Subcutaneous abdominal adipose tissue (tissue), 5 donors: ENCODE data around the gene CTXND2.
"Not testable (repeated sequence)": the region's sequence is repeated elsewhere in the genome, so short reads cannot be mapped to it uniquely, and the experiment has no call there.

Source experiments
- H3K27ac ChIP-seq: one replicate; pipeline ENCODE4 v1.7.0; 2013; ENCODE audit warnings: low read depth, mild to moderate bottlenecking, inconsistent platforms, low read length, moderate library complexity
- H3K27me3 ChIP-seq, 5 donors: one replicate each; pipeline ENCODE4 v1.7.0; 2013; ENCODE audit warnings: low read length in 5 of 5, inconsistent platforms in 1 of 5; ENCODE audit not compliant: control insufficient read depth in 5 of 5, insufficient read depth in 4 of 5
- H3K36me3 ChIP-seq, 5 donors: one replicate each; pipeline ENCODE4 v1.7.0; 2013; ENCODE audit warnings: low read length in 5 of 5; ENCODE audit not compliant: control insufficient read depth in 5 of 5, insufficient read depth in 5 of 5
- H3K4me1 ChIP-seq, 5 donors: one replicate each; pipeline ENCODE4 v1.7.0; 2013; ENCODE audit warnings: low read length in 5 of 5, mild to moderate bottlenecking in 3 of 5, moderate library complexity in 1 of 5; ENCODE audit not compliant: control insufficient read depth in 5 of 5, insufficient read depth in 5 of 5
- H3K4me3 ChIP-seq, 5 donors: one replicate each; pipeline ENCODE4 v1.7.0; 2013; ENCODE audit warnings: low read length in 5 of 5, low read depth in 1 of 5
- H3K9ac ChIP-seq, 5 donors: one replicate each; pipeline ENCODE4 v1.7.0; 2013; ENCODE audit warnings: low read length in 5 of 5, mild to moderate bottlenecking in 4 of 5, moderate library complexity in 3 of 5
- H3K9me3 ChIP-seq, 5 donors: one replicate each; pipeline ENCODE4 v1.7.0; 2013; ENCODE audit warnings: low read length in 5 of 5; ENCODE audit not compliant: control insufficient read depth in 5 of 5
- donor health status: healthy.
- donor health status: healthy.
- donor health status: healthy.
- donor health status: healthy.
- donor health status: healthy.

CTXND2 gene

DNA sequence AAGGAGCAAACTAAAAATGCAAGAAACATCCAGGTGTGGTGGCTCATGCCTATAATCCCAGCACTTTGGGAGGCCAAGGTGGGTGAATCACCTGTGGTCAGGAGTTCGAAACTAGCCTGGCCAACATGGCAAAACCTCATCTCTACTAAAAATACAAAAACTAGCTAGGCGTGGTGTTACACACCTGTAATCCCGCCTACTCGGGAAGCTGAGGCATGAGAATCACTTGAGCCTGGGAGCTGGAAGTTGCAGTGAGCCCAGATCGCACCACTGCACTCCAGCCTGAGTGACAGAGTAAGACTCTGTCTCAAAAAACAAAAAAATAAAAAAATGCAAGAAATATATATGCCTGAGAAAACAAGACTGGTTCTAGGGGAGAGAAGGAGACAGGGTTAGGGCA lies 3.8 kb upstream of the CTXND2 start:
- not testable (repeated sequence) for H3K9ac ChIP-seq, H3K9me3 ChIP-seq, H3K36me3 ChIP-seq, H3K4me3 ChIP-seq, H3K27me3 ChIP-seq, H3K27ac ChIP-seq
- H3K4me1 ChIP-seq: peaks cover 0 to 14% (median 4%) of the 10 kb centered on the region in 5 donors

DNA sequence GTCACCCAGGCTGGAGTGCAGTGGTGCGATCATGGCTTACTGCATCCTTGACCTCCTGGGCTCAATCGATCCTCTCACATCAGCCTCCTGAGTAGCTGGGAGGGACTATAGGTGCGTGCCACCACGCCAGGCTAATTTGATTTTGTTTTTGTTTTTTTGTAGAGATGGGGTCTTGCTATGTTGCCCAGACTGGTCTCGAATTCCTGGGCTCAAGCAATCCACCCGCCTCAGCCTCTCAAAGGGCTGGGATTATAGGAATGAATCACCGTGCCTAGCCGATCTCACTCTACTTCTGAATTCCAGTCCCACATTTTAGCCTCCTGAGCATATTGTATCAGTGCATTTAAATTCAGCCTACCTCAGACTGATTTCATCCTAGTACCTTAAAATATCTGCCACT lies 1.8 kb downstream of the CTXND2 start:
- Histone ChIP-seq H3K27me3 (no peaks in the 10 kb centered on the region), H3K9ac (no peak overlapping the region), H3K36me3 (no peaks in the 10 kb centered on the region), H3K4me1 (no peaks in the 10 kb centered on the region), H3K27ac (no peak overlapping the region), H3K9me3 (no peaks in the 10 kb centered on the region), H3K4me3 (no peak overlapping the region)

DNA sequence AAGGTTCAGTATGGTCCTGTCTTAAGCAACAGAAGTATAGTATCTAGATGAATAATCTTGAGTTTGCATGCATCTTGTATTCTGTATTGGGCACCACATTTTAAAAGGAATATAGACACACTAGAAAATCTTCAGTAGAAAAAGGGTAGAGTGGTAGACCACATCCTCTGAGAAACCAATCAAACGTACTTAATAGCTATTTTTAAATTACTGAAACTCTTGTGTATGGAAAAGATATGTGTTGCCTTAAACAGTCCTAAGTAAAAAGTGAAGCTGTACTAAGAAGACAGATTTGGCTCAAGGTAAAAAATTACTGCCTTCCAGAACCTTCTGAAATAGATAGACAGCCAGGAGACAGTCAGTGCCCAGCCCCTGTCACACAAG lies 3.1 kb downstream of the CTXND2 start:
- no peaks in the 10 kb centered on the region for H3K9me3 ChIP-seq
- H3K27me3 ChIP-seq: no peaks in the 10 kb centered on the region
- no peak overlapping the region for H3K4me3 ChIP-seq
- no peak overlapping the region for H3K9ac ChIP-seq
- no peaks in the 10 kb centered on the region for H3K36me3 ChIP-seq
- no peak overlapping the region for H3K27ac ChIP-seq
- H3K4me1 ChIP-seq: no peaks in the 10 kb centered on the region

DNA sequence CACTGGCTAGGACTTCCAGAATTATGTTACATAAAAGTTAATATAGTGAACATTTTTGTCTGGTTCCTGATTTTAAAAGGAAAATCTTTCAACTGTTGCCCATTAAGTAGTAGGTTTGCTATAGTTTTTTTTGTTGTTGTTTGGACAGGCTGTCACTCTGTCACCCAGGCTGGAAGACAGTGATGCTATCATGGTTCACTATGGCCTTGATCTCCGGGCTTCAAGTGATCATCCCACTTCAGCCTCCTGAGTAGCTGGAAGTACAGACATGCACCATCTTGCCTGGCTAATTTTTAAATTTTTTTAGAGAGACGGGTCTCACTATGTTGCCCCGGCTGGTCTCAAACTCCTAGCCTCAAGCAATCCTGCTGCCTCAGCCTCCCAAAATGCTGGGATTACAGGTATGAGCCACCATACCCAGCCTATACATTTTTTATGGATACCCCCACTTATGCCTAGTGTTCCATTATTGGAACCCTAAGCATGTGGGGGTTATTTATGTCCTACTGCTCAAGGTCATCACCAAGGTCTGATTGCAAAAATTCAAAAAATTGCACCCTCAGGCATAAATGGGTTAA lies 6.5 kb downstream of the CTXND2 start:
- no peaks in the 10 kb centered on the region for H3K27me3 ChIP-seq
- H3K9me3 ChIP-seq: no peaks in the 10 kb centered on the region
- H3K4me3 ChIP-seq: no peak overlapping the region
- no peak overlapping the region for H3K9ac ChIP-seq
- no peaks in the 10 kb centered on the region for H3K4me1 ChIP-seq
- no peak overlapping the region for H3K27ac ChIP-seq
- H3K36me3 ChIP-seq: no peaks in the 10 kb centered on the region

DNA sequence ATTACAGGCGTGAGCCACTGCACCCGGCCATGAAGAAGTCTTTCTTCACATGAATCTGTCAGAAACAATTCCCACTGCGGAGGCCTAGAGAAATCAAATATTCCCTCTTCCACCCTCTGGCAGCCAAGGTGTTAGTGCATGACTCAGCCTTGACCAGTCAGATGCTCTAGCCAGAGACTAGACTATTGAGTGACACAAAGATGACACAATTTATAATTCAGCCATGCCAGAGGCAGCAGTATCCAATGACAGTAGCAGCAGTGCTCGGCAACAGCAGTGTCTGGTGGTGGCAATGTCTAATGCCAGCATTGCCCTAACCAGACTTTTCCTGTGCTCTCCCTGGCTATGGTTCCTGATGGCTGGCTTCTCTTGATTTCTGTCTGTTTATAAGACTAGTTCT lies 8.7 kb downstream of the CTXND2 start:
- no peak overlapping the region for H3K27ac ChIP-seq
- no peaks in the 10 kb centered on the region for H3K4me1 ChIP-seq
- H3K9me3 ChIP-seq: no peaks in the 10 kb centered on the region
- no peaks in the 10 kb centered on the region for H3K36me3 ChIP-seq
- no peaks in the 10 kb centered on the region for H3K27me3 ChIP-seq
- no peak overlapping the region for H3K9ac ChIP-seq
- H3K4me3 ChIP-seq: no peak overlapping the region

DNA sequence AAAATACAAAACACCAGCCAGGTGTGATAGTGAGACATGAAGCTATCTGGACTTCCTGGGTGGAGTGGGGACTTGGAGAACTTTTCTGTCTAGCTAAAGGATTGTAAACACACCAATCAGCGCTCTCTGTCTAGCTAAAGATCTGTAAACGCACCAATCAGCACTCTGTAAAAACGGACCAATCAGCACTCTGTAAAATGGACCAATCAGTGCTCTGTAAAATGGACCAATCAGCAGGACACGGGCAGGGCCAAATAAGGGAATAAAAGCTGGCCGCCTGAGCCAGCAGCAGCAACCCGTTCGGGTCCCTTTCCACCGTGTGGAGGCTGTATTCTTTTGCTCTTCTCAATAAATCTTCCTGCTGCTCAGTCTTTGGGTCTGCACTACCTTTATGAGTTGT lies 12.9 kb downstream of the CTXND2 start:
- H3K9me3 ChIP-seq, H3K4me3 ChIP-seq, H3K9ac ChIP-seq, H3K4me1 ChIP-seq, H3K27ac ChIP-seq, H3K27me3 ChIP-seq, H3K36me3 ChIP-seq: not testable (repeated sequence)

DNA sequence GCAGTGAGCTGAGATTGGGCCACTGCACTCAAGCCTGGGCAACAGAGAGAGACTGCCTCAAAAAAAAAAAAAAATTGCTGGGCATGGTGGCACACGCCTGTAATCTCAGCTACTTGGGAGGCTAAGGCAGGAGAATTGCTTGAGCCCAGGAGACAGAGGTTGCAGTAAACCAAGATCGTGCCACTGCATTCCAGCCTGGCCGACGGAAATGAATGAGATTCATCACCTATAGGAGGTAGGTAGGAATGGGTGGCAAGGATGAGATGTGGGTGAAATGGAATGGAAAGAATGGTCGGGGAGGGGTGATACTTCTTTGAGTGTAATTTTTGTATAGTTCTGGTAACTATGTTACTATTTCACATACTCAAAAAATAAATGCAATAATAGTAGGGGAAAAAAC lies 15.4 kb downstream of the CTXND2 start:
- Histone ChIP-seq H3K9ac (no peak overlapping the region), H3K4me1 (no peaks in the 10 kb centered on the region), H3K27me3 (no peaks in the 10 kb centered on the region), H3K36me3 (no peaks in the 10 kb centered on the region), H3K27ac (no peak overlapping the region), H3K4me3 (no peak overlapping the region), H3K9me3 (no peaks in the 10 kb centered on the region)

DNA sequence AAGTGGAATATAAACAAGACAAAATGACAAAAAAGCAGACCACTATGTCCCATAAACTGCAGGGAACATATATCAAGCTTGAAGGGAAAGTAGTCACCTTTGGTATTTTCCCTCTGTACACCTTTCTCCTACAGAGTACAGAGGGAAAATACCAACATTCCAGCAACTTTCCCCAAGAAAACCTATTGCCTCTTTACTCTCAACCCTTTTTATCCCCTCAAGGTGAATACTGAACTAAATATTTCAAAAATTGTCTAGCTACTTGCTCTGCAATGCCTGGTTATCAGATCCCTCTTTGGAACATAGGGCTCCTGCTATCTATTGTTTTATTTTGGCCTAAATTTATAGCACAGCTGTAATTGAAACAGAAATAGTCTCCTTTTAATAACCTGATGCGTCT lies 15.8 kb downstream of the CTXND2 start:
- Histone ChIP-seq H3K27ac (no peak overlapping the region), H3K4me1 (no peaks in the 10 kb centered on the region), H3K9me3 (no peaks in the 10 kb centered on the region), H3K4me3 (no peak overlapping the region), H3K9ac (no peak overlapping the region), H3K36me3 (no peaks in the 10 kb centered on the region), H3K27me3 (no peaks in the 10 kb centered on the region)

DNA sequence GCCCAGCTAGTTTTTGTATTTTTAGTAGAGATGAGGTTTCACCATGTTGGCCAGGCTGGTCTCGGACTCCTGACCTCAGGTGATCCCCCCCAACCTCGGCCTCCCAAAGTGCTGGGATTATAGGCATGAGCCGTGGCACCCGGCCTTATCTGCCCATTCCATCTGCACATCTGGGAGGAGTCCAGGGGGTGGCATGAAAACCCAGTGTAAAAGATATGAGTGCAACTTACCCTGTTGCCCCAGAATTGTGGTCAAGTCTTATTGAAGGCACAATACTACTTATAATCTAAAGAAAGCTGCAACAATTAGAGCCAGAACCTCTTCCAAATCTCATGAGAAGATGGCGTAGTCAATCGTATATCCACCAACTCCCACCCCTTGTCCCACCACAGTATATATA lies 18.4 kb downstream of the CTXND2 start:
- Histone ChIP-seq H3K4me3 (no peak overlapping the region), H3K27ac (no peak overlapping the region), H3K9me3 (no peaks in the 10 kb centered on the region), H3K36me3 (no peaks in the 10 kb centered on the region), H3K4me1 (no peaks in the 10 kb centered on the region), H3K9ac (no peak overlapping the region), H3K27me3 (no peaks in the 10 kb centered on the region)

DNA sequence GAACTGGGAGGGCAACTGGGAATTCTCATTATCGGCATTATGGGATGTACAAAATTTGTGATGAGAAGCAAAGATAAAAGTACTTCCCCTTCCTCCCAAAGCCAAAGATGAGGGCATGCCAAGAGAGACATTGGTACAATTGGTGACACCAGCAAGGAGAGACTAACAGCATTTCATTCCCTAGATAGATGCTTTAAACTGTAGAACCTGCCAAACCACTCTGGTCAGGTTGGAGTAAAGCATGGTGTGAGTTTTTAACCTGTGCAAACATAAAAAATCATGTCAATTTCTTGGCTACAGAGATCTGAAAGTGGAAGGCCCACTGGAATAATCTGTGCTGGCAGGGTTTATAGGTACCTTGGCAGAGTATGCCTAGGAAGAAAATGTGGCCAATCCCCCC lies 19.4 kb downstream of the CTXND2 start:
- Histone ChIP-seq H3K4me1 (no peaks in the 10 kb centered on the region), H3K36me3 (no peaks in the 10 kb centered on the region), H3K27ac (no peak overlapping the region), H3K27me3 (no peaks in the 10 kb centered on the region), H3K9me3 (no peaks in the 10 kb centered on the region), H3K9ac (no peak overlapping the region), H3K4me3 (no peak overlapping the region)

DNA sequence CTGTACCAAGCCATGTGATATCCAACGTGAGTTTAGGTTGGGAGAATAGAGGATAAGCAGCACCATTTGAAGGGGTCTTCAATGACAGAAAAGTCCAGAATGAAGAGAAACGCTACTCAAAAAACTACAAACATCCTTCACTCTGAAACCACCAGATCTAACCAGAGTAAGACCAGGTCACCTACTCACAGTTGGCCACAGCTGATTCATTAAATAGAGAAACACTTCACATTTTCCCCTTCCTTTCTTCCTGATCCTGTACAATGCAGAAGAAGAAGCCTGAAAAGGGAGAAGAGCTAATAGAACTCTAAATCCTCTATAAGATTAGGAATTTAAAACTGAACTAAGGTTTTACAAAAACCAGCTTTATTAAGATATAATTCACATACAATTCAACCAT lies 19.9 kb downstream of the CTXND2 start:
- H3K27ac ChIP-seq: no peak overlapping the region
- no peaks in the 10 kb centered on the region for H3K36me3 ChIP-seq
- no peaks in the 10 kb centered on the region for H3K9me3 ChIP-seq
- no peak overlapping the region for H3K4me3 ChIP-seq
- H3K9ac ChIP-seq: no peak overlapping the region
- H3K27me3 ChIP-seq: no peaks in the 10 kb centered on the region
- no peaks in the 10 kb centered on the region for H3K4me1 ChIP-seq
